ENCODE measurements around the gene HRG. TPM values are rescaled to one million over a fixed set of nuclear protein-coding genes. Genes with fewer than 3 reads are reported as not detected.

HRG gene
- total and polyA plus RNA-seq, 2 experiments from 2014 or later = not detected

GRCh38 chr3:186620213-186621092, 45.4 kb upstream of the HRG start:
- H3K4me3 ChIP-seq = no peak overlapping the region
- DNase-seq (ENCODE audit: low read depth in 1 of 2, low spot score in 1 of 2) = no peak
- H3K36me3 ChIP-seq = no peaks in the 10 kb centered on the region
- H3K27ac ChIP-seq = no peak overlapping the region
- peaks cover 11% of the 10 kb centered on the region for H3K27me3 ChIP-seq
- H3K4me1 ChIP-seq (ENCODE audit: low read depth) = no peaks in the 10 kb centered on the region
- no peak for TF ChIP-seq CTCF (IDR thresholded peaks at IDR 0.05; ENCODE audit: low read depth, low read length)
- H3K9me3 ChIP-seq (ENCODE audit: low read depth) = no peaks in the 10 kb centered on the region

- no peak for TF ChIP-seq CTCF (IDR thresholded peaks at IDR 0.05; ENCODE audit: low read depth, low read length)
- Histone ChIP-seq H3K4me3 (no peak overlapping the region), H3K36me3 (no peaks in the 10 kb centered on the region), H3K4me1 (ENCODE audit: low read depth) (no peaks in the 10 kb centered on the region), H3K27ac (no peak overlapping the region), H3K9me3 (ENCODE audit: low read depth) (no peaks in the 10 kb centered on the region), H3K27me3 (peaks cover 11% of the 10 kb centered on the region)
- no peak for DNase-seq (ENCODE audit: low read depth in 1 of 2, low spot score in 1 of 2)
These were observed 43.7 kb upstream of the HRG start for GRCh38 chr3:186621894-186622650.

- no peak overlapping the region for H3K4me3 ChIP-seq
- no peaks in the 10 kb centered on the region for H3K4me1 ChIP-seq (ENCODE audit: low read depth)
- TF ChIP-seq CTCF (IDR thresholded peaks at IDR 0.05; ENCODE audit: low read depth, low read length) = no peak
- H3K36me3 ChIP-seq = no peaks in the 10 kb centered on the region
- DNase-seq (ENCODE audit: low read depth in 1 of 2, low spot score in 1 of 2) = no peak
- no peaks in the 10 kb centered on the region for H3K9me3 ChIP-seq (ENCODE audit: low read depth)
- no peak overlapping the region for H3K27ac ChIP-seq
- H3K27me3 ChIP-seq = peaks cover 4% of the 10 kb centered on the region
These were observed 43.0 kb upstream of the HRG start for GRCh38 chr3:186622651-186623310.

GRCh38 chr3:186624598-186624997, 41.2 kb upstream of the HRG start:
- Histone ChIP-seq H3K36me3 (no peaks in the 10 kb centered on the region), H3K4me1 (ENCODE audit: low read depth) (no peaks in the 10 kb centered on the region), H3K27me3 (no peaks in the 10 kb centered on the region), H3K27ac (no peak overlapping the region), H3K9me3 (ENCODE audit: low read depth) (no peaks in the 10 kb centered on the region), H3K4me3 (no peak overlapping the region)
- no peak for DNase-seq (ENCODE audit: low read depth in 1 of 2, low spot score in 1 of 2)
- TF ChIP-seq CTCF (IDR thresholded peaks at IDR 0.05; ENCODE audit: low read depth, low read length) = no peak

GRCh38 chr3:186625600-186626042, 40.2 kb upstream of the HRG start:
- DNase-seq (ENCODE audit: low read depth in 1 of 2, low spot score in 1 of 2) = no peak
- TF ChIP-seq CTCF (IDR thresholded peaks at IDR 0.05; ENCODE audit: low read depth, low read length) = no peak

More at GRCh38 chr3:186625600-186626042, 40.2 kb upstream of the HRG start:
- no peak overlapping the region for H3K27ac ChIP-seq
- H3K9me3 ChIP-seq (ENCODE audit: low read depth) = no peaks in the 10 kb centered on the region
- no peaks in the 10 kb centered on the region for H3K27me3 ChIP-seq
- H3K4me1 ChIP-seq (ENCODE audit: low read depth) = no peaks in the 10 kb centered on the region
- no peak overlapping the region for H3K4me3 ChIP-seq
- no peaks in the 10 kb centered on the region for H3K36me3 ChIP-seq
